Activated T-cell treated with anti-CD3 and anti-CD28 coated beads, Interleukin-2, amount 50 U/mL, for 48 hours (primary cell): ENCODE data around the gene C1orf52.

Experiments used
- DNase-seq, 2 experiments: peaks; one replicate each; pipeline ENCODE4 v3.0.0-alpha.2; 2020

The C1orf52 gene

DNA sequence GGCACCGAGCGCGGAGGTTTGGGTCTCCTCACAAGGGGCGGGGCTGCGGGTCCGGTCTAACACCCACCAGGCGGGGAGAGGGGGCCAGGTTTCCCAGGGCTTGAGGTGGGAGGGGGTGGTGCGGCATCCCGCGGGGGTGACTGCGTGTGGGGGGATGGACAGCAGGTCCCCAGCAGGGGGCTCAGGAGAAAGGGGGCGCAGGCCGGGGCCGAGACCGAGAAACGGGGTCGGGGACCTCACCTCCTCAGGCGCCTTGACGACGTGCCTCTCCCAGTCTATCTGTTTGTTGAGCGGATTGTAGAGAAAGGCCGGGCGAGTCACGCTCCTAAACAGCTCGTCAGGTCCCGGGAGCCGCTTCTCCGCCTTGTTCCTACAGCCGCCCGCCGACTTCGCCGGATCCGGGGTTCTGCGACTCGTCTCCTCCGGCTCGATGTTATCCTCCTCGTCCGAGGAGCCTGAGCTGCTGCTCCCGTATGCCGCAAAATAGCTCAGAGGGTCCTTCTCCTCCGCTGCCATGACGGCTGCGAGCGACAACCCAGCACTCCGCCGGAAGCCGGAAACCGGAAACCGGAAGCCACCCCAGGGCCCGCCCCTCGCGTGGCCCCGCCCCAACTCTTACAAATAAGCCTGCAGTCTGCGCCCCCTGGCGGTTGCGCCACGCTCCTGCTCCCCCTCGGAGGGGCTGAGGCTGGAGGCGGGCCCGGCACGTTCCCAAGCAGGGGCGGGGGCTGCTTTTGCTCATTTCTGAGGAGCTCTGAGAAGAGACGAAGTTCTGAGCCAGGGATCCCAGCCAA lies at the start of gene C1orf52:
C1orf52 (minus strand) TSS at position 545 of the 794 bp plus-strand sequence; CDS start at position 516, 29 bp downstream.
- DNase-seq, result peak; percentile 96 to 97

DNA sequence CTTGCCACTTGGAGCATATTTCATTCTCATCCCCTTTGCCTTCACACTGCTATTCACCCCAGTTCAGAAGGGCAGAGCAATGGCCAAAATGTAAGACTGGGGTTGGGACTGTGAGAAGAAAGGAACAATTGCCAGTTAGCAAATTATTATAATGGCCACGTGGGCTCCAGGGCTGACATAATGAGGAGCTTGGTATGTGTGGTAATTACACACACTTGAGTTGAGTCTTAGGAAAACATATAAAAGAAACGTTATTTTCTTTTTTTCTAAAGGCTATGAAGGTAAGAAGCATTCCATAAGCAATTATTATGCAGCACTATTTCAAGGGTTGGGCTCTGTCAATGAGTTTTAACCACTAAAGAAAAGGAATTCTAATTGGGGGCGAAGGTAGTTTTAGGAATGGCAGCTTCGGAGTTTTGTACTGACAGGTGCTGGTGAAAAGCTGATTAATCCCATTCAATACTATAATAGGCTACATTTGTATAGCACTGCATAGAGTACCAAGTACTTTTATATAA lies 49.4 kb upstream of the C1orf52 start:
- DNase-seq, result no peak

DNA sequence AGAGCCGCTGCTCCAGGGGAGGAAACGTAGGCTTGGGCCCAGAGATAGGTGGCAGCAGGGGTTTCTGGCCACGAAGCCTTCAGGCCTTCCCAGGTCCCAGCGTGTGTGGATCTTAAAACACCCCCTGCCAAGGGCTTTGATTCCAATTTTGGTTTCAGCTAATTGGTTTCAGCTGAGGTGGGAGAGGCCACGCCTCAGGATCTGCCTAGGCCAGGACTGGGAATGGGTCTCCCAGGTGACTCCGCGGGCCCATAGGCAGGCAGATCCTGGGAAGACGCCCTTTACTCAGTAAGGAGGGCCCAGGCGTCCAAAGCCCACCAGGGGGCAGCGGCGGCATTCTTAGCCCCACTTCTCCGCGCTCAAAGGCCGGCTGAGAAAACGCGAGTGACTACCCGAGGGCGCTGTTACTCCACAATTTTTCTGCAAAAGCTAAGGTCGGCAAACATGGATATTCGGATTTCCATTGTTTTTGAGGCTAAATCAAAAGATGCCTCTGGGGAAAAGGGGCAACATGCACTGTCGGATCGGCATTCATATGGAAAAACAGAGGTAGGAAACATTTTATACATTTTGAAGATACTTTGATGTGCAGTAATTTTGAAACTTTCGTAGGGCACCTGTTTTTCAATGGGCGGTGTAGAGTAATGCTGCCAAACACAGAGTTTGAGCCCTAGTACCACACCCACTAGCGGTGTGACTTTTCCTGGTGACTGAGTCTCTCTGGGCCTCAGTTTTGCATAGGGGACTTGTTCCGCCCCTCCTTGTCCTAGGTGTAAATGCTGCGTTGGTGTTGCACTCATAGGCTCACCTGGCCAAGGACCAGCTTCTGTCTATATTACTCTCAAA lies 48.7 kb upstream of the C1orf52 start:
- DNase-seq, result peak; percentile 81 to 82

DNA sequence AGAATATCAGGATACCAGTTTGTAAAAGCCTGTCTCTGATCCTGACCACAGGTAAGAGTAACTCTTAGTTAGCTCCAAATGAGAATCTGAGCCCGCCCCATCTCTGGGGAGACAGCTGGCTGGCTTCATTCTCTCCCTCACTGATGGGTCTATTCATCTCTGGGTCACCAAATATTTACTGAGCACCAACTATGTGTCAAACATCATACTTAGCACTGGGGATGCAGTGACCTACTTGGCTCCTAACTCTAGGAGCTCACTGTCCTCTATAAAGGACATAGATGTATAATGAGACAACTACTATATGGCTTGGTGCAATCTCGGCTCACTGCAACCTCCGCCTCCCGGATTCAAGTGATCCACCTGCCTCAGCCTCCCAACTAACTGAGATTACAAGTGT lies 46.8 kb upstream of the C1orf52 start:
- no peak for DNase-seq

DNA sequence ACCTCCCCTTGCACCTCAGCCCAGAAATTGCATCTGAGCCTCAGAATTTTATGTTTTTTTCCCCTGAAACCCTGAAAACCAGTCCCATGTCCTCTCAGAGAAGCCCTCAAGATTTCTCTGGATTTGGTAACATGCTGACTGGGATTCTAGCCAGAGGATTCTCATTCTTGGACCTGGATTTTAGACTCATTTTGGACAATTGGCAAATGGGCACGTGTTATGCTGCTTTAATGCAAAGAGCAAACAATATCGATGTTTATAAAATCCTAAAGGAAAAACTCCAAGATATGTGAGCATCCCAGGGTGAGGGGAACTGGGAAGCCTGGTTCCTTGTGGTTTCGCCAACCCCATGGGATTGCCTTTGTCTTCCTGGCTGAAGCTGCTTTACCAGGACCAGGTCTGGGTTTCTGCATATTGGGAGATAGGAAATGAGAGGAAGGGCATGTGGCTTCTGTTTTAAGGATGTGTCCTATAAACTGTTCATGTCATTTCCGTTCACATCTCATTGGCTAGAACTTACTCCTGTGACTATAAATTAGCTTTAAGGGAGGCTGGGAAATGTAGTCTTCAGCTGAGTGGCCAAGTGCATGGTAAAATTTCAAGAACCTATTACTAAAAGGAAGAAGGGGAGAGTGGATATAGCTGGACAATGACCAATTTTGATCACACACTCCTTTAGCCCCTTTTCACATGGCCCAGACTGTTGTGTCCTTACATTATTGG lies 44.1 kb upstream of the C1orf52 start:
- no peak for DNase-seq

DNA sequence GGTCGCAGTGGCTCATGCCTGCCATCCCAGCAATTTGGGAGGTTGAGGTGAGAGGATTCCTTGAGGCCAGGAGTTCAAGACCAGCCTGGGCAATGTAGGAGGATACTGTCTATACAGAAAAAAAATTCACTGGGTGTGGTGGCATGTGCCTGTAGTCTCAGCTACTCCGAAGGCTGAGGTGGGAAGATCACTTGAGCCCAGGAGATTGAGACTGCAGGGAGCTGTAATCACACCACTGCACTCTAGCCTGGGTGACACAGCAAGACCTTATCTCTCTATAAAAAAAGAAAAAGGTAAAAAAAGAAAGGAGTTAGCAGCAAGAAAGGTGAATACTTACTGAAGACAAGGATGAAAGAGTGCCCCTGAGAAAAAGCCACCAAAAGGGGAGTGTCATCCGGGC lies 40.7 kb upstream of the C1orf52 start:
- DNase-seq, result no peak

DNA sequence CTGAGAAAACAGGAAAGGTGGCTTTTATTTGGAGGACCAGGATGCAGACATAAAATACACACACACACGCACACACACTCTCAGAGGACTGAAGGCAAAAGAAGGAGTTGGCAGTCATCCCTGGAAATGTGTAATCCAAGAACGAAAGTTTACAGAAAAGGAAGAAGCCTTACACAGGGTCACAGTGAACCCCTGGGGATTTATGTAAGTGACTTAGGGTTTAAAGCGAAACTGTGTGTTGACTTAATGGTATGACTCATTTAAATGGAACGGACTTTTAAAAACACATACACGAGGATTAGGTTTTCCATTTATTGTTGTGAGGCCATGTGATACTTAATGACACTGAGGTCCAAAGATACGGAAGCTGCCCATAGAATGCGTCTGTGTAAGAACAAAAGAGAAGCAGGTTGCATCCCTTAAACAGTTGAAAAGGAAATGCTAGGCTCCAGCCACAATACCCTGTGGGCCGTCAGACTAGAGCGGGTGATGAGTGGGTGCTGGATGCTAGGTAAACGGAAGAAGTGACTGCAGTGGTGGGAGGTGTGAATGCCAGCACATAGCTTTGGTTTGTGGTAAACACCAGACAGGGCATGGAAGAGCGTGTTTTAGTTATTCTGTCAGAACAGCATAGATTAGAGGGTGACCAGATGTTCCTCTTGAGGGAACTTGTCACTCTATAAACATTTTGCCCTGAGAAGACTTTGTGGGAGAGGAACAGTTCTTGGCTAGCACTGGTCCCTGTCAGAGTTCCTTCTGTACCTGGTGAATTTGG lies 38.6 kb upstream of the C1orf52 start:
- DNase-seq, result peak; percentile 79 to 83

DNA sequence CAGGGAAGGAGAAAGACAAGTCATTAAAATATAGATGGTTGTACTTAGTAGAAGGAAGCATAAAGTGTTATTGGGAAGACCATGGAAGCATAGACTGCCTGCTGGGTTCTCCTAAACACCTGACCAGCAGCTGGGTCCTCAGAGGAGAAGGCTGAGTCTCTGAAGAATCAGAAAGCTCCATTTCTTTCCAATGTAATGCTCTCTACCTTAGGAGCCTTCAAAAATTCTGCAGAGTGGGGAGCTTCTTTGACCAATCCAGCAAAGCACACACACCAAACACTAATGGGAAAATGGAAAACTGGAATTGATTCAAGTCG lies 38.0 kb upstream of the C1orf52 start:
- DNase-seq, result no peak

DNA sequence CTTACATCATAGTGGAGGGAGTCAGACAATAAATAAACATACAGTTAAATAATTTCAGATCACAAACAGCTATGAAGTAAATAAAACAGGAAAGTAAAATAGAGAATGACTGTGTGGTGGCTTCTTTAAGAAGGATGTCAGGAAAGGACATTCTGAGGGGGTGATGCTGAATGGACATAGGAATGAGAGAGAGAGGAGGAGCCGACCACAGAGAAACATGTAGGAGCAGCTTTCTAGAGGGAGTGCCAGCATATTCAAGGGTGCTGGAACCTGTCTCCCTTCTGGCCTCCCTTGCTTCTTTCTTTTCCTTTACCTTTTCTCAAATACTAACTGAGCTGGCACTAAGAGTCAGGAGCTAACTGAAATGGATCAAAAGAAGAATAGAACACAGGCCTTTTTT lies 37.5 kb upstream of the C1orf52 start:
- no peak for DNase-seq

DNA sequence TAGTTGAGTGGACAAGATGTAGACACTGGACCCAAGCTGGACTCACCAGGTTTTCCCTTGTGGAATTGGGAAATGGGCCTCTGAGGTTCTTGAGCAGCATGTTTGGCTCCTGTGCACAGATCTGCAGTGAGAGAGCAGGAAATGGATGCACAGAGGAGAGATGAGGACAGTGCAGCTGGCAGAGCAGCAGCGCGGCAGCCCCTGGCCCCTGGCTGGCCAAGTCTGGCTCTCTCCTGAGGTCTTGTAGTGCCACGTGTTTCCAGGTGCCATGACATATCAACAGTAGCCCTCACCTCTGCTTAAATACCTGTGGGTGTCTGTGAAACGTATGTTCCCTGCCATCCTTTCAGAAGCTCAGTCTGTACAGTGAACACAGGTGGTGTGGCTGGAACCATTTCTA lies 36.2 kb upstream of the C1orf52 start:
- no peak for DNase-seq

DNA sequence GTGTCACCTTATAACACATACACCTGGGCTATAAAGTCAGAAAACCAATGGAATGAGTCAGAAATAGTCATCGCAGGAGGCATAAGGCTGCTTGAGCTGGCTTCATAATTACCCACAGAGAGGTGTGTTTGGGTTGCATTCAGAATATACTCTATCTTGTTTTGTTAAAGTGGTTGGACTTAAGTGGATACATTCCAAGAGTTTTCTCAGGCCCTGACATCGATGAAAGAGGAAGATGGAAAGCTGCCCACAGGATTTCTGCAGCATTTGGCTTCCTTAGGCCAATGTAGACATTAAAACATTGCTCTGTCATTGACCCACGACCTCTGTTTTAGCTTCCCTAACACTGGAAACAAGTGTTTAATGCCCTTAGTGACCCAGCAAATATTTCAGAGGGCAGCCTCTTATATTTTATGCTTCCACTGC lies 35.6 kb upstream of the C1orf52 start:
- DNase-seq, result no peak

DNA sequence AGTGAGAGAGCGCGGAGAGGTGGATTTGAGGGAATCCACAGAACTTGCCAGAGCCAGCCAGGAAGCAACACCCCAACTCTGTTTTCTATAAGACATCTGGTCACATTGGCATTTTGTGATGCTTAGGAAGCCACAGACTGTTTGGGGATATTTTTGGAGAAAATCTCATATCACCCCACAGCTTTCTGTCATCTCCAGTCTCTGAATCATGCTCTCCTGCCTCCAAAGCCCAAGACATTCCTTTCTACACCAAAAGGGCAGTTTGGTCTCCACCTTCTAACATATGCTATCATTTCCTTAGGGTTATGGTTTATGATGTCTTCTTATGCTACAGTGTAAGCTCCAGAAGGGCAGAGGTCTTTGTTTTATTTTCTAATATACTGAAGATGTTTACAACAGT lies 31.4 kb upstream of the C1orf52 start:
- no peak for DNase-seq

DNA sequence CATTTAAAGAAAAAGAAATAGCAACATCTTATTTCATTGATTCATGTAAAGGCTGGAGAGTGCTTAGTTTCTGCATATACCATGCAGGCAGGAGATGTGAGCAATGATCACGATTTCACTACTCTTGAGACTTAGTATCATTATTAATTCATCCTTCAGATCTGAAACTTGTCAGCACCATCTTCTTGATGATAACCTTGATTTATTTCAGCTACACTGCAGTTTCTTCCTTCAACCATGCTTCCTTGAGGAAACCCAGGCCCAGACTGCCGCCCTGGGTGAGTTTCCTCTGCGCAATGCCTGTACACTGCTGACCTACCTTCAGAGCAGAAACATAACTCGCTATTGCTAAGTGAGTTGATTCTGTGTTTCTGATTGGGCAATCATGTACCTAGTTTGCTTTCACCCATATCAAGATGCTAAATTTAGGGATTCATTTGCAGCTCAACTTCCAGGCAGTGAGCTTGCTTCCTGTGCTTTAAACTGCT lies 30.4 kb upstream of the C1orf52 start:
- DNase-seq, result no peak

DNA sequence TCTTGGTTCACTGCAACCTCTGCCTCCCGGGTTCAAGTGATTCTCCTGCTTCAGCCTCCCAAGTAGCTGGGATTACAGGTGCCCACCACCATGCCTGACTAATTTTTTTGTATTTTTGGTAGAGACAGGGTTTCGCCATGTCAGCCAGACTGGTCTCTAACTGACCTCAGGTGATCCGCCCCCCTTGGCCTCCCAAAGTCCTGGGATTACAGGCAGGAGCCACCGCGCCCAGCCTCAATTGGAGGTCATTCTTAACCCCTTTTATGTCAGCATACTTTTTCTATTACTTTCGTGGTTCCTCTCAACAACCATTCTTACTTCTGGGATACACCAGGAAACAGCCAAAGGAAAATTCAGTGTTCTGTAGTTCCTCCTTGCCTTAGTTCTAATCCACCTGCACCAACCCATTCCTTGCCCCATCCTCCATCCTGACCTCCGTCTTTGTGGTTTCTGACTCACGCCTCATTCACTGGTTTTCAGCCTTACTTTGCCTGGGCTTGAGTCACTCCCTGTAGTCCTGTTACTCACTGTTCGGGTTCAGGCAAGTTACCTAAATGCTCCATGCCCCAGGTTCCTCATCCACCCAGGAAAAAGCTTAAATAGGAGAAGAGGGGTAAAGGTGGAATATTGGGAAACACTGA lies 29.9 kb upstream of the C1orf52 start:
- peak; percentile 52 to 63 for DNase-seq

DNA sequence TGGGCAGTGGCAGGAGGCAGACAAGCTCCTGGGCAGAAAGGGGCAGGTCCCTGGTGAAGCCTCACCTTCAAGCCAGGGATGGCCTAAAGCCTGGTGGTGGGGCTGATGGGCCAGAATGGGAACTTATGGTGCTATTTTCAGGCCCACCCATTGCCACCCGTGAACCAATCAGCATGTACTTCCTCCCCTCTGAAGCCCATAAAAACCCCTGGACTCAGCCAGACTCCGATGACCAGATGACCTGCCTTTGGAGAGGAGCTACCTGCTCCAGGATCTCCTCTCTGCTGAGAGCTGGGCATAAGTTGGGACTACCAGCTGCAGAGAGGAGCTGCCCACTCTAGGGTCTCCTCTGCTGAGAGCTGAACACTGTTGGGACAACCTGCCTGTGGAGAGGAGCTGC lies 24.7 kb upstream of the C1orf52 start:
- DNase-seq, result no peak

DNA sequence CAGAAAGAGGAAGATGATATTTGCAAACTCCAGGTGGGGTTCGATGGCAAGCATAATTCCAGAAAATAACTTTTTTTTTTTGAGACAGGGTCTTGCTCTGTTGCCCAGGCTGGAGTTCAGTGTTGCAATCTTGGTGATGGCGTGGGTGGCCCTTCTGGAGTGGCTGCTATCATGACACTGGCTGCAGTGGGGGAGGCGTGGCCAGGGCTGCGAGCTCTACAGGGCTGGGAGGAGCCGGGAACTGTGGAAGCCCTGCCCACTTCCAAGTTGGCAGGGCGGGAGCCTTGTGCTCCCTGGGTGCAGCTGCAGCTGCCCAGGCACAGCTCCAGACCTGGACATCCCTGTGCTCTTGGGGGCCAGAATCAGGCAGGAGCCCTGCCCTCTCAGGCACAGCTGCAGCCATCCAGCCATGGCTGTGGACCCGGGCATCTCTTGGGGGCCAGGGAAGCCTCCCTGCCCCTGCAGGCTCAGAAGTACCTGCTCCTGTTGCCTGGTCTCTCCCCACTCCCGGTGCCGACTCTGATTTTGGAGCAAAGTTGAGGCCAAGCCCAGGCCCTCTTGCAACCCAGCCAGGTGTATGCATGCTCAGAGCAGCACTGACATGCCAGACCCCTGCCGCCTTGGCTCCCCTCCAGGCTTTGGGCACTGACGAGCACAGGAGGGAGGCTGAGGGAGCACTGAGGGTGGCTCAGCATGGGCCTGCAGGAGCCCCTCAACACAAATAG lies 24.2 kb upstream of the C1orf52 start:
- no peak for DNase-seq

DNA sequence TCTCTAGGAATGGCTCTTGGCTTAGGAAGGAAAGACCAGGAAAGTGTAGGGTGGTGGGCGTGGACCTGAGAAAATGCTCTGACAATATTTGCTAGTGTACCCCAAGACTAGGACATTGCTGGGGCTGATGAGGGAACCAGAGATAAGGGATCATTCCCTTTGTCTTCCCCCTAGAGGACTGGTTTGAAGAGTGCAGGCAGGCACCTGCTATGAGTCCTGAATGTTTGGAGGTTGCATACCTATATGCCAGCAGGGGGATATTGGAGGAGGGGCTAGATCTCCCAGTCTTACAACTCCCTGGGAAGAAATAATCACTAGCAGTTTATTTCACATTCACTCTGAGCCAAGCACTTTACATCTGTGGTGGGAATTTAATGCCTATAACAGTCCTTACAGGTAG lies 23.0 kb upstream of the C1orf52 start:
- DNase-seq, result no peak

DNA sequence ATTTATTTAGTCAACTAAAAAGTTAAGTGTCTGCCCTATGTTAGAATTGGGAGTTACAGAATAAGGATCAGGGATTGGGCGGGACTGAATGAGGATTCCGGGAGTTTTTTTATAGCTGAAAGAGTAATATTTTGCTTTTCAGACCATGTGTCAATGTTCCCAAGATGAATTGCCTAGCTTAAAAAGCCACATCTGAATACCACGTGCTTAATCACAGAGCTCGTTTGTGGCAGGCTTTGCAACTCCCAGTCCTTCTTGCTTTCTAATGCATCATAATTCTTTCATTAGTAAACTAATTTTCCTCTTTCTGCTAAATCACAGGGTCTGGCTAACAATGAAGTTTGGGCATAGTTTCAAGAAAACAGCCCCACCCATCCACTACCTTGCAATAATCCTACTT lies 21.2 kb upstream of the C1orf52 start:
- DNase-seq, result no peak

DNA sequence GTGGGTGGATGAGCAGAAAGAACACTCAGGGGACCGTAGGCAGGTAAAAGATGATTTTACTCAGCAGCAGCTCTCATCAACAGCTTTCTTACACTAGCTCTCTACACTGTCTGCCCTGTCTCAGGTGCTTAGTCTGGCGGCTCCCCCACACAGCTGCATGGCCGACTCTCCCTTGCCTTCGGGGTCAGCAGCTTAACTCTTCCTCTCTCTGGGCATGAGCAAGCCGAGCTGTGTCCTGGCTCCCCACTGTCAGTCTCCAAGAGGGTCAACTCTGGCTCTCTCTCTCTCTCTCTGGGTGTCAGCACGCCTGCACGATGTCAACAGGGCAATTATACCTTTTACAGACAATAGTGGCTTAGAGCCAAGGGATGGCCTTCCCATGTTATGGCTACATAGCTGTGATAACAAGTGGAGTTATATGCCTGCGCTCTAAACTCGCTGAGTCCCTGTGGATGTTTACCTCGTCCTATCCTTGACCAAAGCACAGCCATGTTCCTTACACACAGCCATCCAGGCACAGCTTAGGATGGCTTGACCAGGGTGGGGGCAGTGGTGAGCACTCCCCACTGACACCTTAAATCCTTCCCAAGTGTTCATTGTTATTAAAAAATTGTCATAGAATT lies 20.1 kb upstream of the C1orf52 start:
- DNase-seq, result no peak

DNA sequence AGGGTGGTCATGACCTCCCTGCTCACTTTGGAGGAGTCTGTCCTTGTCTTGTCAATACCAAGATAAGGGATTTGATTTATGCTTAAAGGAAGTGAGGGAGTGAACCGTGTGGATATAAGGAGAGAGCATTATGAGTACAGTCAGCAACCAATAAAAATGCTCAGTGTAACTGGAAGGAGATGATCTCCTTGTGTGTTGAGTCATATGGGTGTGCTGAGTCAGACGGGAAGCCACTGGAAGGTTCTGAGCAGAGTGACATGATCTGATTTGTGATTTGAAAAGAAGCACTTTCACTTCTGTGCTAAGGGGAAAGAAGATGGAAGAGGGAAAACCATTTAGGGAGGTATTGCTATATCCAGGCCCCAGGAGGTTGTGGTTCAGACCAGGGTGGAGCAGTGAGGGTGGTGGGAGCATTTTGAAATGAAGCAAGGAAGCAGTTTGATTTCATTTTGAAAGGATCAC lies 19.4 kb upstream of the C1orf52 start:
- peak; percentile 54 to 65 for DNase-seq

DNA sequence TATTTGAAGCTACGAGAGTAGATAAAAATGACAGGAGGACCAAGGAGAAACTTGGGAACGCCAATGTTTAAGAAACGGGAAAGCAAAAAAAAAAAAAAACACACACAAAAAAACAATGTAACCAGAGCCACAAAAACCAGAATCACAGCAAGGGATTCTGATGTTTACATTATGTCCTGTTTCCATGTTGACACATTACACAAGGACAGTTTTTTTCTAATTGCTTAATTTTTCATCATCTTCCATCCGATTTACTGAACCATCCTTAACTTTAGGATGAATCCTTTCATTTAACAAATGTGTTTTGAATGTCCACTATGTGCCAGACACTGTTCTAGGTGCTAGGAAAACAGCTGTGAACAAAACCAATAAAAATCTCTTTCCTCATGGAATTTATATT lies 18.3 kb upstream of the C1orf52 start:
- DNase-seq, result no peak
